Activated CD8-positive, alpha-beta memory T cell treated with anti-CD3 and anti-CD28 coated beads, Interleukin-2, amount 10 ng/mL, durations not matched to agents 7 days and 5 days (primary cell): ENCODE results near the gene ADSS1. TPM values are rescaled to one million over a fixed set of nuclear protein-coding genes. Genes with fewer than 3 reads are reported as not detected.

Experiments
- ATAC-seq: fragments of 150-1000 bp; cut with Tn5 transposase; one replicate; pipeline ENCODE4 v1.10.0; 2021; ENCODE audit warnings: moderate library complexity
- CTCF ChIA-PET: fragments of 350-600 bp; sonication (Branson Sonifier 250); formaldehyde crosslinking; loops from one replicate; lab custom pipeline; 2021; ENCODE audit warnings: antibody characterized with exemption; lab: Charles Lee
- DNase-seq: peaks from one replicate; pipeline ENCODE4 v3.0.0-alpha.2; 2020
- H3K27ac Mint-ChIP-seq: one replicate; pipeline ENCODE4 v1.8.0; 2021; ENCODE audit warnings: mild to moderate bottlenecking, mixed read lengths
- H3K27me3 Mint-ChIP-seq: one replicate; pipeline ENCODE4 v1.8.0; 2021; ENCODE audit warnings: mixed read lengths
- H3K36me3 Mint-ChIP-seq: one replicate; pipeline ENCODE4 v1.8.0; 2021; ENCODE audit warnings: mild to moderate bottlenecking, mixed read lengths
- H3K4me1 Mint-ChIP-seq: one replicate; pipeline ENCODE4 v1.8.0; 2021; ENCODE audit warnings: mixed read lengths
- H3K4me3 Mint-ChIP-seq: one replicate; pipeline ENCODE4 v1.8.0; 2021; ENCODE audit warnings: mild to moderate bottlenecking, moderate library complexity, mixed read lengths
- H3K9me3 Mint-ChIP-seq: one replicate; pipeline ENCODE4 v1.8.0; 2022; ENCODE audit warnings: low read depth, mixed read lengths
- total RNA-seq, 2 experiments: library from RNA; stranded (reverse); gene quantifications; one replicate each; pipeline ENCODE4 v1.2.3, GENCODE V29; 2021

The ADSS1 gene
- total RNA-seq, 2 experiments from 2014 or later = 2.5 to 3.5 TPM

DNA sequence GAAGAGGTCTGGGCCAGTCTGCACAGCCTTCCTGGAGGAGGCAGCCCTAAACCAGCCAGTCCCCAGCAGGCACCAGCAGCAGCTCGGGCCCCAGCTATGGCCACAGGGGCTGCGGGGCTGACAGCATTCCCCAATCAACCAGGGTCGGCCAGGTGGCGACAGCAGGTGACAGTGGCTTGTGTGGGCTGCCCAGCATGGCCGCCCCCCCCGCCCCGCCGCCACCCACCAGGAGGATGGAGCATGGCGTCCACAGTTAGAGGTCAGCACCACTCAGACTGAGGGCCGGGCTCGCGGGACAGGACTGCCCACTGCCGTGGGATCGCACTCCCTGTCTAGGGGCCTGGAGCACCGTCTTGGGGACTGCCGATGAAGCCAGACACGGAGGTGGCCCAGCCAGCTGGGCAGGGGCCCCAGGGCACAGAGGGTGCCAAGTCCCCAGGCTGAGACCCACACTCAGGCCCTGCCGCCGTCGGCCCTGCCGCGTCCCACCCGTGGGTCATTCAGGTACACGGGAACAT, 56.5 kb downstream of the ADSS1 start:
- H3K36me3 Mint-ChIP-seq = peaks cover 13% of the 10 kb centered on the region

DNA sequence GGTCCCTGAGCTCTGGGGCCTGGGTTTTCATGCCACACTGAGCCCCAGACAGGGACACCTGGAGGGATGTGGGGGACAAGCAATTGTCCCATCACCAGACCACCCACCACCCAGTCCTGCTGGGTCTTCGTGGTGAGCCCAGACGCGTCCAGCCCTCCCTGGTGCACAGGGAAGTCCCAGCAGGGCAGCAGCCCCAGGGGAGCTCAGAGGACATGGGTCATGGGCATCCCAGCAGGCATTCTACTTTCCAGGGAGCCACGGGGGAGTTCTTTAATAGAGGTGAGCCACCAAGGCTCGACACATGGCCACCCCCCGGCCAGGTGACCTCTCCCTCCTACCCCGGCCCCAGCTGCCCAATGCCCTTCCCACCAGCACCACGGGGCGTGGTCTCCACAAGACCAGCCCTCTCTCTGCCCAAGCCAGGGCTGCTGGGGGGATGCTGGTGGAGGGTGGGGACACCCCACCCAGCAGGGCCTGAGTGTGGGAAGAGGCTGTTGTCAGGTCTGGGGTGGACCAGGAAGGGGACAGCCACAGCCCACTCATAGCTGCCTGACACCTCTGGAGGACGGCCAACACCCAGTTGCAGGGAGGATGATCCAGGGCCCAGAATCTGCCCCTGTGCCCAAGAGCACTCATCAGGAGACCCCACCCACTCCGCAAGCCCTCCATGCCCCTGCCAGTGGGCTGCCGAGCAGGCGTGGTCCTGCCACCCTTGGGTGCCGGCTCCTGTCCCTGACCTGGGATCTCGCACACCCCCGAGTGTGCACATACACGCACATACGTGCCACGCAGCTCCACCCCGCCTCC, 57.4 kb downstream of the ADSS1 start:
- no peaks in the 10 kb centered on the region for H3K4me1 Mint-ChIP-seq
- H3K9me3 Mint-ChIP-seq = no peaks in the 10 kb centered on the region
- CTCF ChIA-PET = interaction anchor here (1.2 to 1.4 kb wide), 2 partner anchors 13 to 15 kb away, joined by 3 read pairs; no protein-coding TSS in a partner anchor
- no peak for ATAC-seq
- no peak overlapping the region for H3K4me3 Mint-ChIP-seq
- H3K27me3 Mint-ChIP-seq = no peaks in the 10 kb centered on the region
- peaks cover 10% of the 10 kb centered on the region for H3K36me3 Mint-ChIP-seq
- DNase-seq = no peak
- H3K27ac Mint-ChIP-seq = no peak overlapping the region

More for the DNA sequence above, 56.5 kb downstream of the ADSS1 start:
- H3K27ac Mint-ChIP-seq = no peak overlapping the region
- no peaks in the 10 kb centered on the region for H3K27me3 Mint-ChIP-seq
- DNase-seq (no peak), ATAC-seq (no peak)
- CTCF ChIA-PET = interaction anchor here (1.4 kb wide), 1 partner anchor 12 kb away, joined by 3 read pairs; no protein-coding TSS in a partner anchor
- H3K9me3 Mint-ChIP-seq = no peaks in the 10 kb centered on the region
- H3K4me1 Mint-ChIP-seq = no peaks in the 10 kb centered on the region
- H3K4me3 Mint-ChIP-seq = no peak overlapping the region

DNA sequence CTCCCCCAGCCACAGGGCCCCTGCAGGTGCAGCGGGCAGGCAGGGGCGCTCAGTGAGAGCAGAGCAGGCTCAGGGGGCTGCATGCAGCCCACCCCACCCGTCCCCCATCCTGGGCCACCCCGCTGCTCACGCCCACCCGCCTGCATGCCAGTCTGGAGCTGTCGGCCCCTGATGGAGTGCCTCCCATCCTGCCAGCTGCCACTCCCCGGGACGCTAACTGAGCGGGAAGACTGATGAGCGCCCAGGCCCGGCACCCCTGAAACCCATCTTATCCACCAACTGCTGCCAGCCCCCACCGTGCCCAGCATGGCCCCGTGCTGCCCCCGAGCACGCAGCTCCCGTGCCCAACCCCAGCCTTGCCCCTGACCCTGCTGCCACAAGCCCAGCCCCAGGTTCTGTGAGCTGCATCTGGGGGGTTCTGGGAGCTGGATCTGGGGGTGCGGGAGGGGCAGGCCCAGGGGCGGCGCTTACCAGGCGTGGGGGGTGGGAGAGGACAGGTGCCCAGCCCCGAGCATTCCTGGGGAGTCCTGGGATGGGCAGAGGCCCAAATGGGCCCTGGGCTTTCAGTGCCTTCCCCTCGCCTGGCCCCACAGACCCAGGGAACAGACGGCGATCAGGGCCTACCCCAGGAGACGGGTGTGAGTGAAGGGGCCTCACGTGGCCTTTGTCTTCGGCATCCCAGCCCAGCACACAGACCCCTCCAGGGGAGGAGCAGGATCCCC, 58.2 kb downstream of the ADSS1 start:
- no peaks in the 10 kb centered on the region for H3K27me3 Mint-ChIP-seq
- no peaks in the 10 kb centered on the region for H3K9me3 Mint-ChIP-seq
- DNase-seq = no peak
- H3K4me1 Mint-ChIP-seq = no peaks in the 10 kb centered on the region
- no peak for ATAC-seq
- H3K36me3 Mint-ChIP-seq = peaks cover 2% of the 10 kb centered on the region
- CTCF ChIA-PET = interaction anchor here (1.2 kb wide), 1 partner anchor 16 kb away, joined by 3 read pairs; no protein-coding TSS in a partner anchor
- no peak overlapping the region for H3K4me3 Mint-ChIP-seq
- no peak overlapping the region for H3K27ac Mint-ChIP-seq

DNA sequence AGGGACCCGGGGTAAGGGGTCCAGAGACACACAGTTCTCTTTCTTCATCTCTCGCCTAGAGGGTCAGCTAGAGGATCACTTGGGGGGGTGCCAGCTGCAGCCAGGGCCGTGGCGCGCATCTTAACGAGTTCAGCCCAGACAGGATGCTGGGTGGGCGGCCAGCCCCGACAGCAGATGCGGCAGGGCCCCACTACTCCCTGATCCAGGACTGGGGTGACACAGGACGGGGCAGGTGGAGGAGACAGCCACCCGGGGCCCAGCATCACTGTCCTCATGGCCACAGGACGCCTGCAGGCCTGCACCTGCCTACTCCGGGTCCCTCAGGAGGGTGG, 58.7 kb downstream of the ADSS1 start:
- Mint-ChIP-seq H3K4me3 (no peak overlapping the region), H3K27ac (no peak overlapping the region), H3K36me3 (no peaks in the 10 kb centered on the region), H3K4me1 (no peaks in the 10 kb centered on the region), H3K27me3 (no peaks in the 10 kb centered on the region), H3K9me3 (no peaks in the 10 kb centered on the region)
- CTCF ChIA-PET = no interaction called here
- DNase-seq = no peak
- ATAC-seq = no peak

DNA sequence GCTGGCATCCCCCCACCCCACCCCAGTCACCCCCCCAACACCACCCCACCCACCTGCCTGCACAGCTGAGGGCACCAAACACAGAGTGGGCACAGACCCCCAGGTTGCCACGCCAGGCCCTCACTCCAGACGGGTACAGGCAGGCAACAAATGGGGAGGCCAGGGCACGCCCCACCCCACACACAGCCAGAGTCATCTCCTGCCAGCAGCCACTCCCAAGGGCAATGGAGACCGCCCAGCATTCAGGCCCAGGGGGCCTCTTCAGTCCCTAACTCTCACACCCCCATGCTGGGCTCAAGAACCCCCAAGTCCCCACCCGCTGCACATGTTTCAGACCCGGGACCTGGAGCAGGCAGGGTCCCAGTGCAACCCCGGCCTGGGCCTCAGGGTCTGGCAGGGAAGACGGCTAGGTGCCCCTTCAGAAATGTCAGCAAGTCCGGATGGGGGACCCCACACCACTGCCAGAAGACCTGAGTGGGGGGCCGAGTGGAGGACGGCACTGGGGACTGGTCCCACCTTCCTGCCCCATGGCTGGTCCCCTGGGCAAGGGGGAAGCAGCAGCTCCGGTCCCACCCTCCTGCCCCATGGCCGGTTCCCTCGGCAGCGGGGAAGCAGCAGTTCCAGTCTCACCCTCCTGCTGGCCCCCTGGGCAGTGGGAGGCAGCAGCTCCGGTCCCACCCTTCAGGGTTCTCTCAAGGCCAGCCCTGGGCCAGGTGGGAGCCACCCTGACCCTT, 59.6 kb downstream of the ADSS1 start:
- Mint-ChIP-seq H3K27ac (no peak overlapping the region), H3K4me3 (no peak overlapping the region)

DNA sequence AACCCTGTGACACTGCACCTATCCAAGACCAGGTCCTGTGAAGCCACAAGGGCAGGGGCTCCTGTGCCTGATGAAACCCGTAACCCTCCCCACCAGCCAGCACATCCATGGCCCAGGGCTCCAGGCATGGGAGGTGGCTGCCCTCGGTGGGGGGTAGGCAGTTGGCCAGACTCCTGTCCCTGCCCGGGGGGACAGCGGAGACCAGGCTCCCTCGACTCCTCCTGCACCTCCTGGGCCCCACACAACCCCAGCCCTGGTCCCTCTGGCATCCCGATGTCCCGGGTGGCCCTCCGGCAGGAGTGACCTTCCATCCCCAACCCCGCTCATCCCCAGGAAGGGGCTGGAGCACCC, 60.2 kb downstream of the ADSS1 start:
- no peak overlapping the region for H3K27ac Mint-ChIP-seq
- H3K27me3 Mint-ChIP-seq = no peaks in the 10 kb centered on the region
- H3K9me3 Mint-ChIP-seq = no peaks in the 10 kb centered on the region
- no peaks in the 10 kb centered on the region for H3K36me3 Mint-ChIP-seq
- no peak for DNase-seq
- no peak for ATAC-seq
- no peak overlapping the region for H3K4me3 Mint-ChIP-seq
- CTCF ChIA-PET = interaction anchor here (2.1 kb wide), 1 partner anchor 16 kb away, joined by 9 read pairs; no protein-coding TSS in a partner anchor
- no peaks in the 10 kb centered on the region for H3K4me1 Mint-ChIP-seq

More for the DNA sequence above, 59.6 kb downstream of the ADSS1 start:
- CTCF ChIA-PET = interaction anchor here (2.1 kb wide), 1 partner anchor 15 kb away, joined by 9 read pairs; no protein-coding TSS in a partner anchor
- ATAC-seq = no peak
- H3K27me3 Mint-ChIP-seq = no peaks in the 10 kb centered on the region
- no peaks in the 10 kb centered on the region for H3K4me1 Mint-ChIP-seq
- H3K9me3 Mint-ChIP-seq = no peaks in the 10 kb centered on the region
- no peak for DNase-seq
- H3K36me3 Mint-ChIP-seq = no peaks in the 10 kb centered on the region

DNA sequence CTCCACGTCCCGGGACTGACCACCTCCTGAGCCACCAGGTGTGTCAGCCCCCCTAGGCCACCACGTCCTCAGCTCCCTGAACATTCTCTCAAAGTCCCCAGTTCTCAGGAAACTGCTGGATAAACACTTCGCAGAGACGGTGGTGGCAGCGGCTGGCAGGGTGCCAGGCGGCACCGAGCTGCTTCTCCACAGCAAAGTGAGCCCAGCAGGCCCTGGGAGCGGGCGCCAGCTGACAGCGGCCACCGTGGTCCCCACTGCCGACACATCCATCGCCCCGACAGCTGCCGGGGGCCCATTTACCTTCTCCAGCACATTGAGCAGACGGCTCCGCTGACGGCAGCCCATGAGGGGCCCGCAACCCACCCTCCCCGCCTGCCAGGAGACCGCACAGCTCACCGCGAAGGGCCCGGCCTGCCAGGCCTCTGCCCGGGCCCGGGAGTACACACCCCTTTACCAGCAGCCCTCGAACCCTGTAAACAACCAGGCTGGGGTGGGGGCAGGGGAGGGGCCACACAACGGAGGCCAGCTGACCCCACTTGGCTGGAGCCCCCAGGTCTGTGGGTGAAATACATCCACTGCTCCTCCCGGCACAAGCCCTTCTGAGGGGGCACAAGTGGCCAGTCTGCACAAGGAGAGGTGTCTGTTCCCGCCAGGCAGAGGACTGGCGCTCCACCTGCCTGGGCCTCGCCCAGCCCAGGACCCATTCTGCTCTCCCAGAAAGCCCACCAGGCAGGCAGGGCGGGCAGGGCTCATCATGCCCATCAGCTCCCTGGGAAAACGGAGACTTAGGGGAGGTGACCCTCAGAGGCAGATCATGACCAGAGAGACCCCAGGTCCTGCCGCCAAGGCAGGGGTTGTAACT, 61.0 kb downstream of the ADSS1 start:
- CTCF ChIA-PET = interaction anchor here (2.1 kb wide), 1 partner anchor 17 kb away, joined by 9 read pairs; no protein-coding TSS in a partner anchor
- Mint-ChIP-seq H3K4me3 (no peak overlapping the region), H3K9me3 (no peaks in the 10 kb centered on the region), H3K27ac (no peak overlapping the region), H3K4me1 (no peaks in the 10 kb centered on the region), H3K27me3 (no peaks in the 10 kb centered on the region), H3K36me3 (no peaks in the 10 kb centered on the region)
- DNase-seq (no peak), ATAC-seq (no peak)

DNA sequence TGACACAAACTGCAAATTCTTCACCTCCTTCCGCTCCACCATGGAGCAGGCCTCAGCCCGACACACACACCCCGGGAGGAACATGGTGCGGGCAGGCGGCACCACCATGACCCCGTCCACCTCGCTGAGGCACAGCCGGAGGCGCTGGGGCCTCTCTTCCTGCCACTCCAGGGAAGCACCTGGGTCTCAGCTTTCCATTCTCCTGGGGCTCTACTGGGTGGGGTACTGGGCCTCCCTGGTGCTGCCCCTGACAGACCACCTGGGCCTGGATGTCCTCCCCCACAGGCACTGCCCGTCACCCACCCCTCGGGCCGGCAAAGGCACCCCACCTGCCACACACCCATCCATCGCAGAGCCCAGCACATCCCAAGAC, 61.7 kb downstream of the ADSS1 start:
- no peak for DNase-seq
- no peak for ATAC-seq
- Mint-ChIP-seq H3K4me1 (no peaks in the 10 kb centered on the region), H3K4me3 (no peak overlapping the region), H3K9me3 (no peaks in the 10 kb centered on the region), H3K27me3 (no peaks in the 10 kb centered on the region), H3K27ac (no peak overlapping the region), H3K36me3 (no peaks in the 10 kb centered on the region)
- CTCF ChIA-PET = interaction anchor here (1.9 to 2.1 kb wide), 2 partner anchors 17 kb away, joined by 5 to 9 read pairs; no protein-coding TSS in a partner anchor

DNA sequence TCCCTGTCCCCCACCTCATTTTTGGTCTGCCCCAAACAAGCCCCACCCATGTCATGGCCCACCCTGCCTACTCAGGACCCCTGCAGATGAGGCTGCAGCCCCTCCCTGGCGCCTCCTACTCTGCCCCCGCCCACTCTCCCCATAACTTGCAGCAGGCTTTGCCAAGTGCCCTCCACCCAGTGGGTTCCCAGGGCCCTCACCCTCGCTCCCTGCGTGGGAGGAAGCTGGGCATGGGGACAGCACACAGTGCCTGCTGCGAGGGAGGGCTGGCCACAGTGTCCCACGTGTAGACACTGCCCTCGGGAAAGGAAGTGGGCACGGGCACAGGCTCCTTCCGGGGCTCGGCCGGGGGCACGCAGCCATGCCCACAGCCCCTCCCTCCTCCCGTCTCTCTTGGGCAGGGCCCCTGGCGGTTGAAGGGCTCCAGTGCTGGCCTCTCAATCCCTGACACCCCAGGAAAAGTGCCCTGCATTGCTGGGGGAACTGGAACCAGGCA, 62.1 kb downstream of the ADSS1 start:
- DNase-seq (no peak), ATAC-seq (no peak)
- Mint-ChIP-seq H3K4me3 (no peak overlapping the region), H3K4me1 (no peaks in the 10 kb centered on the region), H3K27me3 (no peaks in the 10 kb centered on the region), H3K27ac (no peak overlapping the region), H3K9me3 (no peaks in the 10 kb centered on the region), H3K36me3 (no peaks in the 10 kb centered on the region)
- CTCF ChIA-PET = interaction anchor here (0.6 to 1.9 kb wide), 3 partner anchors 8 to 17 kb away, joined by 3 to 5 read pairs (median 3); no protein-coding TSS in a partner anchor

DNA sequence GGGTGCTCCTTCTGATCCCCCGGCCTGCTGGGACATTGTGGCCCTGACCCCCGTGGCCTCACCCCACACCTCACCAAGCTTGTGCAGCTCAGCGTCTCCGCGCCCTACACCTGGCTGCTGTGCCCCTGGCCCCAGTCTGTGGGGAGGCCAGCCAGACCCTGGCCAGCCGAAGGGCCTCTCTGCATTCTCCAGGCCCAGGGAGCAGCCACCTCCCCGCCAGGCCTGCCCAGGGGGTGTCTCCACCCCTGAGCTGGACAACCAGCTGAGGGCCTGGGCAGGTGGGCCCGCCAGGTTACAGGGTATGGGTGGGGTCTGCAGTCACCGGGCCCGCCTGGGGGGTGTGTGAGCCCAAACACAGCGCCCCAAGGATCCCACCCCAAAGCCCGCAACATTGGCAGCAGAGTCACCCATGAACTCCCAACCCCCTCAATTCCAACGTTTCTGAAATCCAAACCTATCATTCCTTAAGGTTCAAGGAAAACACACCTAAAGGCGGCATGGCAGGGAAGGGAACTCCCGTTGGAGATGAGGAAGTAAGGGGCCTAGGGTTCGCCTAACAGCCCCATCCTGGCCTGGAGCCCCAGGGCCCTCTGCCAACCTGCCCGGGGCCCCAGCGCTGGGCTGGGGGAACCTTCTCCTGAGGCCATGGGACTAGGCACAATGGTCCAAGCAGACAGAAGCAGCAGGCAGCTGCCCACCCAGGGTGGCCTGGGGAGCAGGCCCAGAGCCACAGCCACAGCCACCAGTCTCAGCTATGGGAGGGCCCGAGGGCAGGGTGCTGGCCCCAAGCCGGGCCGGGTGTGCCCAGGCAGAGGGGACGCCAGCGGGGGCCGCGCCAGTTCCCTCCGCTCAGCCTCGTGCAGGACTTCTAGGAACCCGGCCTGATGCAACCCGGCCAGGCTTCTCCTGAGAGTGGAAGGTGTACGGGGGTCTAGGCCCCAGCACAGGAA, 63.0 kb downstream of the ADSS1 start:
- Mint-ChIP-seq H3K4me3 (no peak overlapping the region), H3K27ac (no peak overlapping the region), H3K27me3 (no peaks in the 10 kb centered on the region), H3K9me3 (no peaks in the 10 kb centered on the region), H3K4me1 (peaks cover 3% of the 10 kb centered on the region), H3K36me3 (peaks cover 5% of the 10 kb centered on the region)
- ATAC-seq (no peak), DNase-seq (no peak)
- CTCF ChIA-PET = interaction anchor here (0.6 to 1.9 kb wide), 3 partner anchors 9 to 18 kb away, joined by 3 to 5 read pairs (median 3); no protein-coding TSS in a partner anchor

DNA sequence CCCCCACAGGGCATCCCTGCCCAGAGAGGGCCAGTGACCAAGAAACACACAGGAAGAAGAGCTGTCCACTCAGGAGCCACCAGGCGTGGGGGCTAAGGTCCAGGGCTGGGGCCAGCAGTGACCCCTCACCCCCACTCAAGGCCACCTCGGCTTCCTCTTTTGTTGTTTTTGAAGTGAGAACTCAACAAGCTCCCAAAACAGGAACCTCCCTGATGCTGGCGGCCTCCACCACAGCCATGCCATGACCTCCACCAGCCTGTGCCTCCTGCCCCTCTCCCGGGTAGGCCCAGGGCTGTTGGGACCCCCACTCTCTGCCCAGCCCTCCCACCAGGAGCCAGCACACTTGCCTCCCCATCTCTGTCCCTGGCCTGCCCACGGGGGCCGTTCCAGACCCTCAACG, 63.7 kb downstream of the ADSS1 start:
- DNase-seq (no peak), ATAC-seq (no peak)
- CTCF ChIA-PET = interaction anchor here (1.6 to 2.2 kb wide), 3 partner anchors 14 to 19 kb away, joined by 3 to 7 read pairs (median 5); no protein-coding TSS in a partner anchor
- Mint-ChIP-seq H3K4me3 (no peak overlapping the region), H3K9me3 (no peaks in the 10 kb centered on the region), H3K27me3 (no peaks in the 10 kb centered on the region), H3K27ac (no peak overlapping the region), H3K36me3 (peaks cover 5% of the 10 kb centered on the region), H3K4me1 (peaks cover 4% of the 10 kb centered on the region)
